Cortex of kidney (tissue), 1 donor: ENCODE results near the gene KCTD13.
"Not testable (repeated sequence)": the region's sequence is repeated elsewhere in the genome, so short reads cannot be mapped to it uniquely, and the experiment has no call there.

Experiments used
- DNase-seq: peaks from one replicate; lab custom pipeline; 2025; lab: John Stamatoyannopoulos, UW

KCTD13 gene

GRCh38 chr16:29943846-29944799 is 18.1 kb upstream of the KCTD13 start:
- no peak for DNase-seq

DNA sequence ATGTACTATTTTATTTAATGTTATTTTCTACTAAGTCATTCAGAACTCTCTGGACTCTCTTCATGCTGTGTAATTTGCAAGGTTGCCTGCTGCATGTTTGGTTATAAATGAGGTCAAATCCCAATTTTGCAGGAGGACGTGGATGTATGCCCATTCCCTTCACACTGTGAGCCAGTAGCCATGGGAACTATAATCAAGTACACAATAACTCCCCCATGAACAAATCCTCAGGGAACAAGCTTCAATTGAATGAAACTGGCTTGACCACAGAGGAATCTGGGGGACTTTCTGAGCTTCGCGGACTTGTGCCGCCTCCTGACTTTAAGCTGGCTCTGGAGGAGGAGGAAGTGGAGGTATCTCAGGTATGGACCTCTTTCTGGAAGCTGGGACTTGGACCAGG is 14.6 kb upstream of the KCTD13 start:
- no peak for DNase-seq

- not testable (repeated sequence) for DNase-seq
Measured at GRCh38 chr16:29931750-29932149, 5.7 kb upstream of the KCTD13 start.

GRCh38 chr16:29927070-29927905 is 1.3 kb upstream of the KCTD13 start:
- no peak for DNase-seq

GRCh38 chr16:29926711-29927052 is 656 bp upstream of the KCTD13 start:
- no peak for DNase-seq

DNA sequence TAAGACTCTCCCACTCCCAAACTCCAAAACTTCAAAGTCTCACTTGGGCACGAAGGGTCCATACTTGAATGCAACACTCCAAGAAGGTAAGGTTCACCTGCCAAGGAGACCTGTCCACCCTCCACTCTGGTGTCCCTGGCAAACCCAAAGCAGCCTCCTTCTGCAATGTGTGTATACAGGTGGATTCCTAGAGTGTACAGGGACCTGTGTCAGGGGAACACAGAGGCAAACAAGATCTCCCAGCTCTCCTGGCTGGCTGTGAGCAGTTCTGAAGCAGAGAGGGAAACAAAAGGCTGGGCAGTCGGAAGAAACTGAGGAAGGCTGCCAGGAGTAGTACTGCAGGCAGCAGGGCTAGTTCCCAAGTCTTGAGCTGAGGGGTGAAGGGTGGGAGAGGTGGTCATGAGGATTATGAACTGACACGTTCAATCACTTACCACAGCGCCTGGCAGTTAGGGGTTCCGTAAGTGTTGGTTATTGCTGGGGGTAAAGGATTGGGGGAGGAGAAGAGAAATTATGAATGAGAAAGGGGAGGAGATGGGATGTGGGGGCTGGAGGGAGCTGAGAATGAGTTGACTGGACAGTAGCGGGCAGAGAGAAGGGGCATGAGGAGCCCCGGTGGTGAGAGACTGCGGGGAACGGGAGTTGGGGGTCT is 795 bp downstream of the KCTD13 start:
- no peak for DNase-seq

- no peak for DNase-seq
Measured at GRCh38 chr16:29922986-29923501, 3.0 kb downstream of the KCTD13 start.

DNA sequence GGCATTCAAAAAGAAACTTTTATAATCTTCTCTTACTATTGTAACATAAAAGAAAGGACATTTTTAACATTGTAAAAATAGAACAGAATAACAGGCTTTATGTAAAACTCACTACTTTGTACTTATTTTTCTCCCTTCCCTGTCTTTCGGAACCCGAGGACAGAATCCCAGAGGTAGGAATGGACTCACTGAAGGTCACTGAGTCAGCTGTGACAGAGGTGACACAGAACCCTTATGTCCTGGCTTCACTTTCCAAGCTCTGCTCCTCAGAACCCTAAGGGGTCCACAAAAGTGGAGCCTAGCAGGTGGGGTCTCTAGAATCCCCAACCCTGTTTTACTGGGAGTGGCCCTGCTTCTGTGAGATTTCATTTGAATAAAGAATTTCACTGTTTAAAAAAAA is 3.7 kb downstream of the KCTD13 start:
- no peak for DNase-seq

- no peak for DNase-seq
Measured at GRCh38 chr16:29921034-29921385, 5.0 kb downstream of the KCTD13 start.

DNA sequence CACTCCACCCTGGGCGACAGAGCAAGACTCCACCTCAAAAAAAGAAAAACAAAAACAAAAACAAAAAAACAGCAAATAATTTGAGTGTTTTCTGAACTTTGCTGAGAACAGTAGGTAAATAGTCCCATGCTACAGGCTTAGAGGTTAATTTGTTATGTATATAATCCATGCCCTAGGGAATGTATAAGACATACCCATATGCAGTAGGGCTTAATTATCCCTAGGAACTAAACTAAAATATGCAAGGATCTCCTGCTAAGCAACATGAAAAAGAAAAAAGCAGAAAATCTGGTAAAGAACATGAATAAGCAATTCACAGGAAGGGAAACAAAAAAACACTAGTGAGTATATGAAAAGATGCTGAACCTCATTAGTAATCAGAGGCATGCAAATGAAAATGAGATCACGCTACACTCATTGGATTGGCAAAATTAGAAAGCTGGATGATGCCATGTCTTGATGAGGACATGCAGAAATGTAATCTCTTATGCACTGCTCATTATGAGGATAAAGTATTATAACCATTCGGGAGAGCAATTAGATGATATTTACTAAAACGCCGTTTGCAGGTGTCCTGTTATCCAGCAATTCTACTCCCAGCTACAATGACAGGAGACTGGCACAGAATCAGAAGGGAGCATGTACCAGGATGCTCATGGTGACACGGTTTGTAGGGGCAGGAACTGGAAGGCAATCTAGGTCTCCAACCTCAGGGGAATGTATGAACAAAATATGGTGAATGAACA is 5.6 kb downstream of the KCTD13 start:
- no peak for DNase-seq

- no peak for DNase-seq
Measured at GRCh38 chr16:29916979-29917378, 9.0 kb downstream of the KCTD13 start.

GRCh38 chr16:29915590-29916247 is 10.3 kb downstream of the KCTD13 start:
- no peak for DNase-seq

- no peak for DNase-seq
Measured at GRCh38 chr16:29913514-29913913, 12.5 kb downstream of the KCTD13 start.

GRCh38 chr16:29912087-29912486 is 13.9 kb downstream of the KCTD13 start:
- DNase-seq, result no peak

- DNase-seq, result no peak
Measured at GRCh38 chr16:29911676-29912010, 14.4 kb downstream of the KCTD13 start.

DNA sequence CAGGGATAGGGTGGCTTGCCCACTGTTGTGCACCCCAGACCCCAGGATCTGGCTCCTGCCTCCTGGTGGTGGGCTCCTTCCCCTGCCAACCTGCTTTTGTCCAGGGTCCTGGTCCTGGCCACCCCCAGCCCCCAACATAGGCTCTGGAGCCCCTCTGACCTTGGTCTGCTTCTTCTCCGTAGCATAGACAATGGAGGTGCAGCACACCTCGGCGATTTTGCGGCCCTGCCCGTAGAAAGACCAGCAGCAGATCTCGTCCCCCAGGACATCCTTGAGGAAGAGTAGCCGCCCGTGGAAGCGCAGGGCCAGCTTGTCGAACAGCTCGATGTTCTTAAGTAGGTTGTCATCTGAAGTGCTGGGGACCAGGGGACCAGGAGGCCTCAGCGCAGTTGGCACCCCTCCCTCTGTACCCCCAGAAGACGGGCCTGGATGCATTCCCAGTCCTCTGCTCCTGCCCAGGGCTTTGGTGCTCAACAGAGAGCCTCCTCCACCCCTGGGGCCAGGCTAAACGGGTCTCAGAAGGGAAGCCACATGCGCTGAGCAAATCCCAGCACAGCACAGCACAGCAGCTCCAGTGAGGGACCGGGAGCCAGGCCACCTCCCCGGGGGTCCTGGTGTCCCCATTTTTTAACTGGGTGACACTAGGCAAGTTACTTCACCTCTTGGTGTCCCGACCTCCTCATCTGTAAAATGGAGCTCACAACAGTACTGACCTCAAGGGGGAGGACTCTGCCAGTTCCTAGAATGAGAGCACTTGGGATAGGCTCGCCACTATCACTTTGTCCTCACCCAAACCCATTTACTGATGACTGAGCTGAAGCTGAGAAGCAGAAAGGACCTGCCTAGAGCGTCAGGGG is 15.0 kb downstream of the KCTD13 start:
- DNase-seq, result no peak

DNA sequence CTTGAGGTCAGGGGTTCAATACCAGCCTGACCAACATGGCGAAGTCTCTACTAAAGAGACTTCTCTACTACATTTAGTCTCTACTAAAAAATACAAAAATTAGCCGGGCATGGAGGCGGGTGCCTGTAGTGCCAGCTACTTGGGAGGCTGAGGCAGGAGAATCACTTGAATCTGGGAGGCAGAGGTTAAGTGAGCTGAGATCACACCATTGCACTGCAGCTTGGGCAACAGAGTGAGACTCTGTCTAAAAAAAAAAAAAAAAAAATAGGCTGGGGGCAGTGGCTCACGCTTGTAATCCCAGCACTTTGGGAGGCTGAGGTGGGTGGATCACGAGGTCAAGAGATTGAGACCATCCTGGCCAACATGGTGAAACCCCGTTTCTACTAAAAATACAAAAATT is 16.2 kb downstream of the KCTD13 start:
- DNase-seq, result not testable (repeated sequence)

GRCh38 chr16:29909391-29909790 is 16.6 kb downstream of the KCTD13 start:
- DNase-seq, result no peak

GRCh38 chr16:29908719-29909220 is 17.3 kb downstream of the KCTD13 start:
- no peak for DNase-seq

- DNase-seq, result no peak
Measured at GRCh38 chr16:29907973-29908372, 18.1 kb downstream of the KCTD13 start.
